DOHH2 (cell line): ENCODE data around the gene CELF1.

Experiments
- EZH2phosphoT487 ChIP-seq: fragments of 200-600 bp; sonication (generic); IDR thresholded peaks from 2 replicates; pipeline ENCODE4 v1.6.1; 2017; ENCODE audit warnings: borderline replicate concordance, mild to moderate bottlenecking, antibody characterized with exemption, low read length, moderate library complexity, mixed read lengths
- TF ChIP-seq, protein P1 (sequence below): fragments of 200-600 bp; sonication (generic); IDR thresholded peaks from one replicate; pipeline ENCODE4 v1.5.1; 2014; ENCODE audit warnings: antibody characterized with exemption, mild to moderate bottlenecking, low read depth, low read length; ENCODE audit not compliant: poor library complexity, severe bottlenecking

DNA sequence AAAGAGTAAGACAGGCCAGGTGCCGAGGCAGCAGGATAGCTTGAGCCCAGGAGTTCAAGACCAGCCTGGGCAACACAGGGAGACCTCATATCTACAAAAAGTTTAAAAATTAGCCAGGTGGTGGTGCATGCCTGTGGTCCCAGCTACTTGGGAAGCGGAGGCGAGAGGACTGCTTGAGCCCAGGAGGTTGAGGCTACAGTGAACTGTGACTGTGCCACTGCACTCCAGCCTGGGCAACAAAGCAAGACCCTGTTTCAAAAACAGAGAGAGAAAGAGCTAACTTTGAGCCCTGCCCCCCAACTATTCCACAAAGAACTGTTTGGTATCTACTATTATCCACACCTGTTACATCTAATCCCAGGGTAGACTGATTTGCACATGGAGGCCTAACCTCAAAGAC lies 54.8 kb downstream of the CELF1 start:
- TF ChIP-seq, protein P1, sequence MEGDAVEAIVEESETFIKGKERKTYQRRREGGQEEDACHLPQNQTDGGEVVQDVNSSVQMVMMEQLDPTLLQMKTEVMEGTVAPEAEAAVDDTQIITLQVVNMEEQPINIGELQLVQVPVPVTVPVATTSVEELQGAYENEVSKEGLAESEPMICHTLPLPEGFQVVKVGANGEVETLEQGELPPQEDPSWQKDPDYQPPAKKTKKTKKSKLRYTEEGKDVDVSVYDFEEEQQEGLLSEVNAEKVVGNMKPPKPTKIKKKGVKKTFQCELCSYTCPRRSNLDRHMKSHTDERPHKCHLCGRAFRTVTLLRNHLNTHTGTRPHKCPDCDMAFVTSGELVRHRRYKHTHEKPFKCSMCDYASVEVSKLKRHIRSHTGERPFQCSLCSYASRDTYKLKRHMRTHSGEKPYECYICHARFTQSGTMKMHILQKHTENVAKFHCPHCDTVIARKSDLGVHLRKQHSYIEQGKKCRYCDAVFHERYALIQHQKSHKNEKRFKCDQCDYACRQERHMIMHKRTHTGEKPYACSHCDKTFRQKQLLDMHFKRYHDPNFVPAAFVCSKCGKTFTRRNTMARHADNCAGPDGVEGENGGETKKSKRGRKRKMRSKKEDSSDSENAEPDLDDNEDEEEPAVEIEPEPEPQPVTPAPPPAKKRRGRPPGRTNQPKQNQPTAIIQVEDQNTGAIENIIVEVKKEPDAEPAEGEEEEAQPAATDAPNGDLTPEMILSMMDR = no peak
- no peak for TF ChIP-seq EZH2phosphoT487
